LoVo (cell line): ENCODE measurements around the gene STMN1.
A peak's percentile ranks its signal among the peaks of the same experiment; 100 is the strongest.

Experiments
- DNase-seq: peaks from one replicate; pipeline ENCODE4 v3.0.0-alpha.2; 2016; ENCODE audit warnings: low spot score

STMN1 gene

GRCh38 chr1:25891606-25892005 lies 14.6 kb downstream of the STMN1 start:
- DNase-seq = no peak

- peak; percentile 93 for DNase-seq
Observed at GRCh38 chr1:25890239-25891034, 15.8 kb downstream of the STMN1 start.

GRCh38 chr1:25889470-25889869 lies 16.7 kb downstream of the STMN1 start:
- DNase-seq = no peak

- no peak for DNase-seq
Observed at GRCh38 chr1:25888426-25888987, 17.7 kb downstream of the STMN1 start.

GRCh38 chr1:25885602-25886001 lies 20.6 kb downstream of the STMN1 start:
- DNase-seq = no peak

GRCh38 chr1:25881266-25881665 lies 25.0 kb downstream of the STMN1 start:
- DNase-seq = no peak

- DNase-seq = no peak
Observed at GRCh38 chr1:25880518-25880917, 25.7 kb downstream of the STMN1 start.

- DNase-seq = no peak
Observed at GRCh38 chr1:25879675-25880074, 26.5 kb downstream of the STMN1 start.

- DNase-seq = no peak
Observed at GRCh38 chr1:25878690-25879089, 27.5 kb downstream of the STMN1 start.

GRCh38 chr1:25877155-25877554 lies 29.1 kb downstream of the STMN1 start:
- DNase-seq = no peak

- DNase-seq = no peak
Observed at GRCh38 chr1:25876693-25877077, 29.5 kb downstream of the STMN1 start.

GRCh38 chr1:25875856-25876692 lies 30.1 kb downstream of the STMN1 start:
- no peak for DNase-seq

GRCh38 chr1:25875154-25875855 lies 30.9 kb downstream of the STMN1 start, which contains the start of gene PAQR7:
TSS of gene PAQR7 (minus strand) at chr1:25875708. CDS start at chr1:25863839, 11,869 bp downstream.
- DNase-seq = peak; percentile 75

- no peak for DNase-seq
Observed at GRCh38 chr1:25874635-25875153, 31.5 kb downstream of the STMN1 start.

- no peak for DNase-seq
Observed at GRCh38 chr1:25874209-25874608, 32.0 kb downstream of the STMN1 start.

- no peak for DNase-seq
Observed at GRCh38 chr1:25873120-25873519, 33.1 kb downstream of the STMN1 start.

GRCh38 chr1:25872713-25873112 lies 33.5 kb downstream of the STMN1 start:
- no peak for DNase-seq

GRCh38 chr1:25871704-25872494 lies 34.3 kb downstream of the STMN1 start:
- no peak for DNase-seq

GRCh38 chr1:25871086-25871703 lies 35.0 kb downstream of the STMN1 start:
- no peak for DNase-seq

- no peak for DNase-seq
Observed at GRCh38 chr1:25870614-25871013, 35.6 kb downstream of the STMN1 start.
